DOHH2 (cell line): Measurements from ENCODE around the gene ZNF79.

Source experiments
- H3F3A ChIP-seq: fragments of 200-600 bp; sonication (generic), shearing (Covaris generic); 2 replicates; pipeline ENCODE4 v1.6.0; 2016; ENCODE audit warnings: antibody characterized with exemption, mild to moderate bottlenecking; ENCODE audit not compliant: control insufficient read depth, insufficient read depth
- H3K27ac ChIP-seq: fragments of 200-600 bp; sonication (generic); 2 replicates; pipeline ENCODE4 v1.5.1; 2014; ENCODE audit warnings: low read depth, mild to moderate bottlenecking, low read length, moderate library complexity
- H3K27me3 ChIP-seq: fragments of 200-600 bp; sonication (generic); 2 replicates; pipeline ENCODE4 v1.6.1; 2014; ENCODE audit warnings: mild to moderate bottlenecking, low read length, mixed read lengths; ENCODE audit not compliant: control insufficient read depth
- H3K36me3 ChIP-seq: fragments of 200-600 bp; sonication (generic); 2 replicates; pipeline ENCODE4 v1.6.1; 2014; ENCODE audit warnings: mild to moderate bottlenecking, low read length, moderate library complexity, mixed read lengths; ENCODE audit not compliant: control insufficient read depth
- H3K4me1 ChIP-seq: fragments of 200-600 bp; sonication (generic); 2 replicates; pipeline ENCODE4 v1.6.1; 2014; ENCODE audit warnings: mild to moderate bottlenecking, low read length, mixed read lengths; ENCODE audit not compliant: control insufficient read depth
- H3K4me2 ChIP-seq: fragments of 200-600 bp; sonication (generic); 2 replicates; pipeline ENCODE4 v1.6.0; 2014; ENCODE audit warnings: mild to moderate bottlenecking, low read length, moderate library complexity
- H3K4me3 ChIP-seq: fragments of 200-600 bp; sonication (generic); 2 replicates; pipeline ENCODE4 v1.5.1; 2014; ENCODE audit warnings: mild to moderate bottlenecking, low read length, mixed read lengths
- H3K79me2 ChIP-seq: fragments of 200-600 bp; sonication (generic); 2 replicates; pipeline ENCODE4 v1.6.1; 2014; ENCODE audit warnings: mild to moderate bottlenecking, low read length, mixed read lengths; ENCODE audit not compliant: control insufficient read depth
- H3K9me2 ChIP-seq: fragments of 200-600 bp; sonication (generic); replicated peaks from 2 replicates; pipeline ENCODE4 v1.6.1; 2014; ENCODE audit warnings: mild to moderate bottlenecking, low read length, mixed read lengths; ENCODE audit not compliant: control insufficient read depth
- H3K9me3 ChIP-seq: fragments of 200-600 bp; sonication (generic); 2 replicates; pipeline ENCODE4 v1.6.1; 2014; ENCODE audit warnings: antibody characterized with exemption, low read length, mixed read lengths; ENCODE audit not compliant: control insufficient read depth, insufficient read depth
- H4K20me1 ChIP-seq: fragments of 200-600 bp; sonication (generic); 2 replicates; pipeline ENCODE4 v1.6.0; 2014; ENCODE audit warnings: low read depth, mild to moderate bottlenecking, antibody characterized with exemption, low read length, moderate library complexity; ENCODE audit not compliant: control insufficient read depth, insufficient read depth
- CTCF ChIP-seq: fragments of 200-600 bp; sonication (generic); IDR thresholded peaks from one replicate; pipeline ENCODE4 v1.5.1; 2014; ENCODE audit warnings: antibody characterized with exemption, mild to moderate bottlenecking, low read depth, low read length; ENCODE audit not compliant: poor library complexity, severe bottlenecking
- EZH2phosphoT487 ChIP-seq: fragments of 200-600 bp; sonication (generic); IDR thresholded peaks from 2 replicates; pipeline ENCODE4 v1.6.1; 2017; ENCODE audit warnings: borderline replicate concordance, mild to moderate bottlenecking, antibody characterized with exemption, low read length, moderate library complexity, mixed read lengths

ZNF79 gene

GRCh38 chr9:127445851-127446712 is 21.9 kb downstream of the ZNF79 start:
- Histone ChIP-seq H3K9me3 (no peaks in the 10 kb centered on the region), H3K27ac (peak overlapping the region; percentile 23), H3K79me2 (peaks cover 34% of the 10 kb centered on the region), H3K27me3 (no peaks in the 10 kb centered on the region), H3K36me3 (peaks cover 82% of the 10 kb centered on the region), H3K4me2 (no peak overlapping the region), H3K4me1 (peaks cover 20% of the 10 kb centered on the region), H3F3A (peaks cover 77% of the 10 kb centered on the region), H4K20me1 (peaks cover 22% of the 10 kb centered on the region), H3K4me3 (no peak overlapping the region), H3K9me2 (no peaks in the 10 kb centered on the region)
- TF ChIP-seq CTCF (no peak), EZH2phosphoT487 (no peak)

GRCh38 chr9:127446713-127447415 is 22.7 kb downstream of the ZNF79 start:
- H3K27me3 ChIP-seq: no peaks in the 10 kb centered on the region
- peaks cover 20% of the 10 kb centered on the region for H3K4me1 ChIP-seq
- TF ChIP-seq EZH2phosphoT487: no peak
- TF ChIP-seq CTCF: no peak
- H3F3A ChIP-seq: peaks cover 78% of the 10 kb centered on the region
- H3K27ac ChIP-seq: peak overlapping the region; percentile 23; the same call in 1 of the 2 replicates
- H3K9me3 ChIP-seq: no peaks in the 10 kb centered on the region
- H3K9me2 ChIP-seq: no peaks in the 10 kb centered on the region
- no peak overlapping the region for H3K4me3 ChIP-seq
- no peak overlapping the region for H3K4me2 ChIP-seq
- peaks cover 84% of the 10 kb centered on the region for H3K36me3 ChIP-seq
- H4K20me1 ChIP-seq: peaks cover 22% of the 10 kb centered on the region
- H3K79me2 ChIP-seq: peaks cover 42% of the 10 kb centered on the region

- no peak for TF ChIP-seq EZH2phosphoT487
- TF ChIP-seq CTCF: no peak
- Histone ChIP-seq H3K4me1 (peaks cover 27% of the 10 kb centered on the region), H3K9me2 (no peaks in the 10 kb centered on the region), H3K9me3 (no peaks in the 10 kb centered on the region), H3K4me3 (no peak overlapping the region), H3K27ac (no peak overlapping the region), H3K4me2 (peak overlapping the region; percentile 97), H3K27me3 (no peaks in the 10 kb centered on the region), H3F3A (peaks cover 78% of the 10 kb centered on the region), H3K36me3 (peaks cover 84% of the 10 kb centered on the region), H3K79me2 (peaks cover 49% of the 10 kb centered on the region), H4K20me1 (peaks cover 22% of the 10 kb centered on the region)
Measured at GRCh38 chr9:127447416-127448111, 23.4 kb downstream of the ZNF79 start.
